ENCODE measurements around the gene MED9.

The MED9 gene

GRCh38 chr17:17540278-17540906, 63.6 kb downstream of the MED9 start:
- DNase-seq (ENCODE audit: low read depth): peak; percentile 22
- no peak overlapping the region for H3K4me3 ChIP-seq (ENCODE audit: low read depth, low read length)
- TF ChIP-seq, protein P1, sequence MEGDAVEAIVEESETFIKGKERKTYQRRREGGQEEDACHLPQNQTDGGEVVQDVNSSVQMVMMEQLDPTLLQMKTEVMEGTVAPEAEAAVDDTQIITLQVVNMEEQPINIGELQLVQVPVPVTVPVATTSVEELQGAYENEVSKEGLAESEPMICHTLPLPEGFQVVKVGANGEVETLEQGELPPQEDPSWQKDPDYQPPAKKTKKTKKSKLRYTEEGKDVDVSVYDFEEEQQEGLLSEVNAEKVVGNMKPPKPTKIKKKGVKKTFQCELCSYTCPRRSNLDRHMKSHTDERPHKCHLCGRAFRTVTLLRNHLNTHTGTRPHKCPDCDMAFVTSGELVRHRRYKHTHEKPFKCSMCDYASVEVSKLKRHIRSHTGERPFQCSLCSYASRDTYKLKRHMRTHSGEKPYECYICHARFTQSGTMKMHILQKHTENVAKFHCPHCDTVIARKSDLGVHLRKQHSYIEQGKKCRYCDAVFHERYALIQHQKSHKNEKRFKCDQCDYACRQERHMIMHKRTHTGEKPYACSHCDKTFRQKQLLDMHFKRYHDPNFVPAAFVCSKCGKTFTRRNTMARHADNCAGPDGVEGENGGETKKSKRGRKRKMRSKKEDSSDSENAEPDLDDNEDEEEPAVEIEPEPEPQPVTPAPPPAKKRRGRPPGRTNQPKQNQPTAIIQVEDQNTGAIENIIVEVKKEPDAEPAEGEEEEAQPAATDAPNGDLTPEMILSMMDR (IDR thresholded peaks at IDR 0.05; ENCODE audit: low read depth, low read length): no peak
- no peak for TF ChIP-seq MYC (IDR thresholded peaks at IDR 0.05; ENCODE audit: low read depth, low read length)
- TF ChIP-seq POLR2A (IDR thresholded peaks at IDR 0.05; ENCODE audit: extremely low read depth, insufficient read length): no peak
- TF ChIP-seq, protein P2, sequence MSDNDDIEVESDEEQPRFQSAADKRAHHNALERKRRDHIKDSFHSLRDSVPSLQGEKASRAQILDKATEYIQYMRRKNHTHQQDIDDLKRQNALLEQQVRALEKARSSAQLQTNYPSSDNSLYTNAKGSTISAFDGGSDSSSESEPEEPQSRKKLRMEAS (IDR thresholded peaks at IDR 0.05; ENCODE audit: low read depth, low read length): no peak

DNA sequence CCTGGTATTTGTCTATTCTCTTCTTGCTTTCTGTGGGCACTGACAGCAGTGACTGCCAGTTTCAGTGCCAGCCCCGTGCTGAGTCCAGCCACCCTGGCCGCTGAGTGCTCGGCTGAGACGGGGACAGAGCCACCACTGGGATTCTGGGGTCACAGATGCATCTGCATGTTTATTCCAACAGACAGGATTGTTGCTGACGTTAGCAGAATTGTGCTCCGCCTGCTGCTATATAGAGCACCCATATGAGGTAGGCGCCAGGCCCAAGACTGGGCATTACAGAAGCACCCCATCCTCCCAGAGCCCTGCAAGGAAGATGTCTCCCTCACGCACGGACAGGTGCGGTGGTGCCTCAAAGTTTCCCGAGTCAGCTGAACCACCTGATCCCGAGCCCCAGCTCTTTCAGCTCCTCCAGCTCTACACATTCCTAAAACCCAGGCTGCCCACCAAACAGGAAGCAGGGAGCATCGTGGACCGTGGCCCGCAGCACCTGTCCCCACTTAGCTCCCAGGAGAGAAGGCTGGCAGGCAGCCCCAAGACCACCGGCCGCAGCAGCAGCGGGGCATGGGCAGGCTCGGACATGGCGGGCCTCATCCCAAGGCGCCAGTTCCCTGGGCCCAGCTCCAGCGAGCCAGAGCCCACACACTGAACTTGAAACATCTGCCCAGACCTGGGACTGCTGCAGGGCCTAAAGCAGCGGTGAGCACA, 64.3 kb downstream of the MED9 start:
- no peak for DNase-seq (ENCODE audit: low read depth)
- H3K4me3 ChIP-seq (ENCODE audit: low read depth, low read length): no peak overlapping the region
- TF ChIP-seq, protein P2 (IDR thresholded peaks at IDR 0.05; ENCODE audit: low read depth, low read length): no peak

- no peak for DNase-seq (ENCODE audit: low read depth)
- TF ChIP-seq POLR2A (IDR thresholded peaks at IDR 0.05; ENCODE audit: extremely low read depth, insufficient read length) (no peak), MYC (IDR thresholded peaks at IDR 0.05; ENCODE audit: low read depth, low read length) (no peak)
- TF ChIP-seq, protein P2 (IDR thresholded peaks at IDR 0.05; ENCODE audit: low read depth, low read length): no peak
- TF ChIP-seq, protein P1 (IDR thresholded peaks at IDR 0.05; ENCODE audit: low read depth, low read length): no peak
- H3K4me3 ChIP-seq (ENCODE audit: low read depth, low read length): no peak overlapping the region
These were observed 64.8 kb downstream of the MED9 start for GRCh38 chr17:17541640-17542001.
